ENCODE data around the gene ITPRIPL2.

Gene ITPRIPL2

GRCh38 chr16:19093631-19094541, 19.9 kb upstream of the ITPRIPL2 start:
- no peak for DNase-seq (ENCODE audit: low spot score)

- no peak for DNase-seq (ENCODE audit: low spot score)
Observed at GRCh38 chr16:19094542-19095365, 19.0 kb upstream of the ITPRIPL2 start.

- DNase-seq (ENCODE audit: low spot score) = no peak
Observed at GRCh38 chr16:19095654-19096053, 18.1 kb upstream of the ITPRIPL2 start.

DNA sequence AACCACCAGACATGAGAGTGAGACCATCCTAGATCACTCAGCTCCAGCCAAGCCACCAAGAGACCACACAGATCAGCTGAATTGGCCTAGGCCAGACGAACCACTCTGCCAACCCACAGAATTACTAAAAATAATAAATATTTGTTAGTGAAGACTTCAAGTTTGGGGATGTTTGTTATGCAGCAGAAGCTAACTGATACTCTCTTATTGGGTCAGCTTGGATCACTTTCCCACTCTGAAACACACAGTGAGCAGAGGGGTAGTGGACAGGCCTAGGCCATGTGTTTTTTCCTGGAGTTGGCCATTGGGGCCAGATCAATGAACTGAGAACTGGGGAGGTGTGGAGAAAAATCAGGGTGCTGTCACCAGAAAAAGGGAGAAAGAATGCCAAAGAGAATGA, 15.6 kb upstream of the ITPRIPL2 start:
- no peak for DNase-seq (ENCODE audit: low spot score)

DNA sequence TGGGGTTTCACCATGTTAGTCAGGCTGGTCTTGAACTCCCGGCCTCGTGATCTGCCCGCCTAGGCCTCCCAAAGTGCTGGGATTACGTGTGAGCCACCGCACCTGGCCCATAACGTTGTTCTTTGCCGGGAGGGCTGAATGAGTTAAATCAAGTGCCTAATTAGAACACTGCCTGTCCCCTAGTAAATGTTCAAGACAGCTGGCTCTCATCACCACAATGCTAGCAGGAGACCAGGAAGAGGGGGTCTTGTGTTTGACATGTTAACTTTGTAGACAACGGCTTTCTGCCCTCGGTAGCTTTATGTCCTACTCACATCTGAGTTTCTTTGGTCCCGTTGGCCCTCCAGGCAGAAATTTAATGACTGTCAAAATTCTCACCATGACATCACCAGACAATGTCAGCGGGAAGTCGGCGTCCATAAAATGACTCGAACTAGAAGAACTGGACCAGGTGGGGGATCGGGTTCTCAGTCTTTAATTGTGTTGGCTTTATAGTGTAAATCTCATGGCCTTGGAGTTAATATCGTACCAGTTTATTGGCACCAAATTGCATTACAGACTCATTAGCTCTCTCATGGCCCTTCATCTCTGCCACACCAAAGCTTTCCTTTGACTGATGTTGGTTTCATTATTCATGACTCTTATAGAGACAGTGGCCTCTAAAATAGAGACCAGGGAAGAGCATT, 11.4 kb upstream of the ITPRIPL2 start:
- DNase-seq (ENCODE audit: low spot score) = no peak

DNA sequence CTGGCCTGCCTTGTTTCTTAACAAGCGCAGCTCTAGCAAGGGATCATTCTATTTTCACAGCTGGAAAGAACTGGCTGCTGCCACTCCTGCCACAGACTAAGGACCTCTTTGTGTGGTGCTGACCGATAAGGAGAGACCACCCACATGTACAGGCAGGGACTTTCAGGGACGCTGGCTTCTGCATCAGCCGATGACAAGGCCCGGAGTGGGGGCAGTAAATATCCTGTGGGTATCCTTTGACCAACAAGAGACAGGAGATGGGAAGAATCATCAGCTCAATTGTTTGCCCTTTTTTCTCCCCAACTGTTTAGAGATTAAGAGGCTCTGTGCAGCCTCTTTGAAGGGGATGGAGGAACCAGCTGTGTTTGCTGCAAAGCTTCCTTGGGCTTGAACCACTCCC, 9.2 kb upstream of the ITPRIPL2 start:
- DNase-seq (ENCODE audit: low spot score) = no peak

- no peak for DNase-seq (ENCODE audit: low spot score)
Observed at GRCh38 chr16:19105131-19105530, 8.6 kb upstream of the ITPRIPL2 start.

- DNase-seq (ENCODE audit: low spot score) = no peak
Observed at GRCh38 chr16:19105891-19106624, 7.7 kb upstream of the ITPRIPL2 start.

DNA sequence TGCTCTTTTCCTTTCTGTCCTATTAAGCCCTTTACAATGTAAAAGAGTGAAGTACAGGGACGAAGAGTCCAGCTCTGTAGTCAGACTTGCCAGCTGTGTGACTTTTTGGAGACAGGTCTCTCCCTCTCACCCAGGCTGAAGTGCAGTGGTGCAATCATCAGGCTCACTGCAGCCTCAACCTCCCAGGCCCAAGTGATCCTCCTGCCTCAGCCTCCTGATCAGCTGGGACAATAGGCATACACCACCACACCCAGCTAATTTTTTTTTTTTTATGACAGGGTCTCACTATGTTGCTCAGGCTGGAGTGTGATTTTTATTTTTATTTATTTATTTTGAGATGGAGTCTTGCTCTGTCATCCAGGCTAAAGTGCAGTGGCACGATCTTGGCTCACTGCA, 7.1 kb upstream of the ITPRIPL2 start:
- no peak for DNase-seq (ENCODE audit: low spot score)

DNA sequence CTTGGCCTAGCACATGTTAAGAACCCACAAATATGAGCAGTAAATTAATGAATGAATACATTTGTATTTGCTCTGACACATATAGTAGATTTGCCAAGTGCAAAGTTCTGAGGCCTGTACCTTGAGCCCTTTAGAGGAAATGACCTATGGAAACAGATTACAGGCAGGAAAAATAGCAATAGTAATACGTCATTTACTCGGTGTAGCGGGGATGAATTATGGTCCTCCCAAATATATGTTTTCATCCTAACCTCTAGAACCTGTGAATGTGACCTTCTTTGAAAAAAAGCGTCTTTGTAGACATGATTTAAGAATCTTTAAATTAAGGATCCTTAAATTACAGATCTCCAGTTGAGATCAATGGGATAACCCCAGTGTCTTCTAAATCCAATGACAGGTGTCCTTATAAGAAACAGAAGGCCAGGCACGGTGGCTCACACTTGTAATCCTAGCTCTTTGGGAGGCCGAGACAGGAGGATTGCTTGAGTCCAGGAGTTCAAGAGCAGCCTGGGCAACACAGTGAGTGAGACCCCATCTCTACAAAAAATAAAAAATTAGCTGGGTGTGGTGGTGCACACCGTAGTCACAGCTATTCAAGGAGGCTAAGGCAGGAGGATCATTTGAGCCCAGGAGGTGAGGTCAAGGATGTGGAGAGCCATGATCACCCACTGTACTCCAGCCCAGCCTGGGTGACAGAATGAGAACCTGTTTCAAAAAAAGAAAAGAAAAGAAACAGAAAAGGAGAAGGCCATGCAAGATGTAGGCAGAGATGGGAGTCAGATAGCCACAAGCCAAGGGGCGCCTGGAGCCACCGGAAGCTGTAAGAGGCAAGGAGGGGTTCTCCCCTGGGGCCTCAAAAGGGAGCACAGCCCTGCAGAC, 5.1 kb upstream of the ITPRIPL2 start:
- DNase-seq (ENCODE audit: low spot score) = no peak

- DNase-seq (ENCODE audit: low spot score) = no peak
Observed at GRCh38 chr16:19109288-19109664, 4.5 kb upstream of the ITPRIPL2 start.

- DNase-seq (ENCODE audit: low spot score) = no peak
Observed at GRCh38 chr16:19110537-19111360, 3.0 kb upstream of the ITPRIPL2 start.

DNA sequence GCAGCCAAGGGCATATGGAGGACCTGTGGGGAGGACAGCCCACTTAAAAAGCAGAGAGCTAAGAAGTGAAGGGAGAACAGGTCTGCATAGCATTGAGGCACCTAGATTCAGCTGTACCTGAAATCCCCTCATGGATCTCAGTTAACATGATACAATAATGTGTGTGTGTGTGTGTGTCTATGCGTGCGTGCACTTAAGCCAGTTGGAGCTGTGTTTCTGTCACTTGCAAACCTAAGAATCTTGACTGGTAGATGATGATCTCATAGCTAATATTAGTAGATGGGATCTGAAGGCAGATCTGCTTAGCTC, 1.7 kb upstream of the ITPRIPL2 start:
- no peak for DNase-seq (ENCODE audit: low spot score)

GRCh38 chr16:19114359-19115147, 789 bp downstream of the ITPRIPL2 start:
- no peak for DNase-seq (ENCODE audit: low spot score)

- no peak for DNase-seq (ENCODE audit: low spot score)
Observed at GRCh38 chr16:19115148-19116021, 1.6 kb downstream of the ITPRIPL2 start.

- no peak for DNase-seq (ENCODE audit: low spot score)
Observed at GRCh38 chr16:19116711-19117449, 3.1 kb downstream of the ITPRIPL2 start.

GRCh38 chr16:19118938-19119431, 5.2 kb downstream of the ITPRIPL2 start:
- DNase-seq (ENCODE audit: low spot score) = peak; percentile 33

Measured in putamen (tissue), 1 donor.